NCI-H82 (cell line): ENCODE results near the gene PRRT3.
"Not testable (repeated sequence)": the region's sequence is repeated elsewhere in the genome, so short reads cannot be mapped to it uniquely, and the experiment has no call there.

Experiments used
- DNase-seq: peaks from one replicate; lab custom pipeline; 2025; lab: John Stamatoyannopoulos, UW

Gene PRRT3

DNA sequence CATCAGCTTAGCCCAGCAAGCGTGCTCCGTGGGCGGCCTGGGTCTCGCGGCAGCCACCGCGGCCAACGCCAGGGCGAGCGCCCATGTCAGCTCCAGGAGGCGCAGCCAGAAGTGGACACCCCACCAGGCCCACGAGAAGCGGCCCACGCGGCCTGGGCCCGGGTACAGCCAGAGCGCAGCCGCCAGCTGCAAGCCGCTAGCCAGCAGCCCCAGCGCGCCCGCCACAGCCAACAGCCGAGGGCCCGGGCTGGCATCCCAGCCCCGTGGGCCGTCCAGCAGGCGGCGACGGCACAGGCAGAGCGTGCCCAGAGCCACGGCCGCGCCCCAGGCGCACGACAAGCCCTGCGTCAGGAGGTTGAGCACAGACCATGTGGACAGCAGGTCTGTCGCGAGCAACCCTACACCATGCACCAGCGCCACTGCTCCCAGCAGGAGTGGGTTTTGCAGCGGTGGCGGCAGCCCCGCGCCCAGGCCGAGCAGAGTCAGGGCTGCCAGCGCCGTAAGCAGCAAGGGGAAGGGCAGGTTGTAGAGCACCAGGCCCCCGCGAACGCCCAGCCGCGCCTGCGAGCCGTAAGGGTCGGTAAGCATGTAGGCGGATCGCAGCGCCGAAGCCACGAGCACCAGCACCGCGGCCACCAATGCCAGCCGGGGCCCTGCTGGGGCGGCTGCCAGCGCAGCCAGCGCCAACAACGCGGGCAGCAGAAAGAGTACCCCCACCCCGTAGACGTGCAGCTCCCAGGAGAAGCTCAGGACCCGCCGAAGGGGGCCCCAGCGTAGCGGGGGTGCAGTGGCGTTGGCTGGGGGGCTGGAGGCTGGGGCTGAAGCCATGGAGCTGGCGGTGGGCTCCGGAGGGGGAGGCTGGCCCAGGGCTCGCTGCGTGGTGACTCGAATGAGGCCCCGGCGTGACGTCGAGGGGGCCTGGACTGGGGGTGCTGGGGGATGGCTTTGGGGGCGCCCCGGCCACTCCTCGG lies 4.9 kb downstream of the PRRT3 start:
- DNase-seq, result peak; percentile 85

DNA sequence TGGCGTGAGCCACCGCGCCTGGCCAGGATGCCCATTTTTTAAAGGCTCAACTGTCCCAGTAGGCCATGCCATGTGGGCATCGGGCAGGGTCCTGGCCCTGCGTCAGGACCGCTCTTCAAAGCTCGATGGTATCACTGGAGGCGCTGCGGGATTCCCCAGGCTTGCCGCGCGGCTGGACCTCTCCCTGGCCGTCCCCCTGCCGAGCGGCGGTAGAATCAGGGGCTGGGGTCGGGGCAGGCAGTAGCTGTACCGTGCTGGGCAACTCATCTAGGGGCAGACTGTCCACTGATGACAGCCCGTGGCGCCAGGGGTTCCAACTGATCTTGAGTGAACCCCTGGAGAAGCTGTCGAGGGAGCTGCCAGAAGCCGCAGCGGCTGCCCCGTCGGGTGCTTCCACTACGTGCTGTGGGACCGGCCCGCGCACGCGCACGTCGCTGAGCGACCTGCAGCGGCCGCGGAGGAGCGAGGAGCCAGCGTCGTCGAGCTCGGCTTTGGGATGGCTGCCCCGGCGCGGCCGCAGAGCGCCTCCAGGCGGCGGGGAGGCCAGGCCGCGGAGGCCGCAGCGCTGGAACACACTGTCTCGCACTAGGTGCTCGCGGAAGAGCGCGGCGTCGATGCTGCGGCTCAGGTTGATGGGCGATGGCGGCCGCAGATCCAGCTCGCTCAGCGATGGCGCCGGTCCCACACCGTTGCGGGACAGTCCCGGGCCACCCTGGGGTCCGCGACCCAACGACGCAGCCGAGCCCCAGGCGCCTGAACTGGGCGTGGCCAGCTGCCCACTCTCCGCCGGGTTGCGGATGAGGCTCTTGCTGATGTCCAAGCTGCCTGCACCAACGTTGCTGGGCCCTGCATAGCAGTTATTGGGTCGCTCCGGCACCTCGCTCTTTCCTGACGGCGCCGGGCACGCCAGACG lies 5.8 kb downstream of the PRRT3 start:
- peak; percentile 91 for DNase-seq

DNA sequence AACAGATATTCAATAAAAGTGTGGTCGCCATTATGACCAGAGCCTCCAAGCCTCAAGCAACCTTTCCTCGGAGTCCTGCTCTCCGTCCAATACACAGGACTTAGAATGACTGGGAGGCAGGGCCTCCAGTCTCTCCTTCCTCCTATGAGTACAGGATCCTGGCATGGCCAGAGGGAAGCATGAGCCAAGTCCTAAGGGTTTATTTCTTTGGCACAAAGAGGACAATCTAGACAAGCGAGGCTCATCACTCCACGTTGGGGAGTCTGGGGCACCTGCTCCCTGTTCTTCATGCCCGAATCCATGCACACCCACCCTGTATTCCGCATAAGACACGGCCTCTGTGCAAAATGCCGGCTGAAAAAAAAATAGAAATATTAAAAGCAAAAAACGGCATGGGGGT lies 6.8 kb downstream of the PRRT3 start:
- no peak for DNase-seq

DNA sequence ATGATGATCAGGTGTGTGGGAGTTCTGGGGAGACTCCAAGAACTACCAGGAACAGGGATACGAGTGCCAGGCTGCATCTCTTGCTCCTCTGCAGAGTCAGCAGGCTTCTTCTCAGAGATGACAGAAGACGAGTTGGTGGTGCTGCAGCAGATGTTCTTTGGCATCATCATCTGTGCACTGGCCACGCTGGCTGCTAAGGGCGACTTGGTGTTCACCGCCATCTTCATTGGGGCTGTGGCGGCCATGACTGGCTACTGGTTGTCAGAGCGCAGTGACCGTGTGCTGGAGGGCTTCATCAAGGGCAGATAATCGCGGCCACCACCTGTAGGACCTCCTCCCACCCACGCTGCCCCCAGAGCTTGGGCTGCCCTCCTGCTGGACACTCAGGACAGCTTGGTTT lies 7.9 kb downstream of the PRRT3 start:
- no peak for DNase-seq

DNA sequence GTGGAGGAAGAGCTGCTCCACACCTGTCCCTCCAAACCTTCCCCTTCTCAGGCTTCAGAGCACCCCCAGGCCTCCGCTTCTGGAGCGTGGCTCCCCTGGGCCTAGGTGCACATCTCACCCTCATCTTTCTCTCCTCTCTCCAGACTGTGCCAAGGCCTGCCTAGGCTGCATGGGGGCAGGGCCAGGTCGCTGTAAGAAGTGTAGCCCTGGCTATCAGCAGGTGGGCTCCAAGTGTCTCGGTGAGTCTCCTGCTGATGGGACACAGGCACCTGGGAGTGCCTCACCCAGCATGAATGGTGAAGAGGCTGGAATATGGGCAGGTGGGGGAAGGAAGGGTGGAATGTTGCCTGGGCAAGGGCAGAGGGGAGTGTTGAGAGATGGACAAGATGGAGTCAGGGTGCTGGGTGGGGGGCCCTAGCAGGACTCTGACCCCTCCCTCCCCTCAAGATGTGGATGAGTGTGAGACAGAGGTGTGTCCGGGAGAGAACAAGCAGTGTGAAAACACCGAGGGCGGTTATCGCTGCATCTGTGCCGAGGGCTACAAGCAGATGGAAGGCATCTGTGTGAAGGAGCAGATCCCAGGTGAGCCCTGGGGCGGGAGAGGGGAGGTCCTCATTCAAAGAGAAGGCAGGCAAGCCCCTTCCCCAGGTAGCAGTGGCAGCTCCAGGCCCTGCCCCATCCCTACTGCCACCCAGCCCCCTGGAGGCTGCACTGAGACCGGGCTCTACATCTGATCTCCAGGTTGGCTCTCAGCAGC lies 9.1 kb downstream of the PRRT3 start:
- no peak for DNase-seq

DNA sequence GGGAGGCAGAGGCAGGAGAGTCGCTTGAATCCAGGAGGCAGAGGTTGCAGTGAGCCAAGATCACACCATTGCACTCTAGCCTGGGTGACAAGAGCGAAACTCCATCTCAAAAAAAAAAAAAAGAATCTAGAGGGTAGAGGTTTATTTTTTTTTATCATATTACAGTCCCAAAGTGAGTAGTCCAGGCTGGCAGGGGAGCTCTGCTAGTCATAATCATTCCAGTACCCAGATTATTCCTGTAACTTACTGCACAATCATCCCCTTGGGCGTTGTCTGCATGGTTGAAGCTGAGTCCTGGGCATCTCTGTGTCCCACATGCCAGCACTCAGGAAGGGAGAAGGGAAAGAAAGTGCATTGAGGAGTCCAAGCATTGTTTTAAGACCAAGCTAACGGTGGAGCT lies 10.0 kb downstream of the PRRT3 start:
- no peak for DNase-seq

DNA sequence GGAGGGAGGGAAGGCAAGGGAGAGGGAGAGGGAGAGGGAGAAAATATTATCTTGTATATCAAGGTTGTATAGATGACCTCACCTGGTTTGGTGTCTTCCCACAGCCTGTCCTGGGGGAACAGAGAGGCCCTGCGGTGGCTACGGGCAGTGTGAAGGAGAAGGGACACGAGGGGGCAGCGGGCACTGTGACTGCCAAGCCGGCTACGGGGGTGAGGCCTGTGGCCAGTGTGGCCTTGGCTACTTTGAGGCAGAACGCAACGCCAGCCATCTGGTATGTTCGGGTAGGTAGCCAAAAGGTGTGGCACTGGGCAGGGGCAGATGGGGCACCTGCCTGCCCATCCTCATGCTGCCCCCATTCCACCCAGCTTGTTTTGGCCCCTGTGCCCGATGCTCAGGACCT lies 11.5 kb downstream of the PRRT3 start:
- no peak for DNase-seq

DNA sequence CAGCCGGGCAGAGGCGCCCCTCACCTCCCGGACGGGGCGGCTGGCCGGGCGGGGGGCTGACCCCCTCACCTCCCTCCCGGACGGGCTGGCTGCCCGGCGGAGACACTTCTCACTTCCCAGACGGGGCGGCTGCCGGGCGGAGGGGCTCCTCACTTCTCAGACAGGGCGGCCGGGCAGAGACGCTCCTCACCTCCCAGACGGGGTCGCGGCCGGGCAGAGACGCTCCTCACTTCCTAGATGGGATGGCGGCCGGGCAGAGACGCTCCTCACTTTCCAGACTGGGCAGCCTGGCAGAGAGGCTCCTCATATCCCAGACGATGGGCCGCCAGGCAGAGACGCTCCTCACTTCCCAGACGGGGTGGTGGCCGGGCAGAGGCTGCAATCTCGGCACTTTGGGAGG lies 12.3 kb downstream of the PRRT3 start:
- DNase-seq, result not testable (repeated sequence)

DNA sequence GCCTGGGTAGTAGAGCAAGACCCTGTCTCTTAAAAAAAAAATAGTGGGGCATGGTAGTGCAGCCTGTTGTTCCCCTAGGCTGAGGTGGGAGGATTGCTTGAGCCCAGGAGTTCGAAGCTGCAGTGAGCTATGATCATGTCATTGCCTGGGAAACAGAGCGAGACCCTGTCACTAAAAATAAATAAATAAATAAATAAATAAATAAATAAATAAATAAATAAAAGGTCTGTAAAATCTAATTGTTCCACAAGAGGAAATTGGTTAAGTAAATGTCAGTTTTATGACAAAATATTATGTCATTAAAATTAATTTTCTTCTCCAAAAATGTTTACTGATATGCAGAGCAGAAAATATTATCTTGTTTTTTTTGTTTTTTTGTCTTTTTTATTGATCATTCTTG lies 13.2 kb downstream of the PRRT3 start:
- no peak for DNase-seq

DNA sequence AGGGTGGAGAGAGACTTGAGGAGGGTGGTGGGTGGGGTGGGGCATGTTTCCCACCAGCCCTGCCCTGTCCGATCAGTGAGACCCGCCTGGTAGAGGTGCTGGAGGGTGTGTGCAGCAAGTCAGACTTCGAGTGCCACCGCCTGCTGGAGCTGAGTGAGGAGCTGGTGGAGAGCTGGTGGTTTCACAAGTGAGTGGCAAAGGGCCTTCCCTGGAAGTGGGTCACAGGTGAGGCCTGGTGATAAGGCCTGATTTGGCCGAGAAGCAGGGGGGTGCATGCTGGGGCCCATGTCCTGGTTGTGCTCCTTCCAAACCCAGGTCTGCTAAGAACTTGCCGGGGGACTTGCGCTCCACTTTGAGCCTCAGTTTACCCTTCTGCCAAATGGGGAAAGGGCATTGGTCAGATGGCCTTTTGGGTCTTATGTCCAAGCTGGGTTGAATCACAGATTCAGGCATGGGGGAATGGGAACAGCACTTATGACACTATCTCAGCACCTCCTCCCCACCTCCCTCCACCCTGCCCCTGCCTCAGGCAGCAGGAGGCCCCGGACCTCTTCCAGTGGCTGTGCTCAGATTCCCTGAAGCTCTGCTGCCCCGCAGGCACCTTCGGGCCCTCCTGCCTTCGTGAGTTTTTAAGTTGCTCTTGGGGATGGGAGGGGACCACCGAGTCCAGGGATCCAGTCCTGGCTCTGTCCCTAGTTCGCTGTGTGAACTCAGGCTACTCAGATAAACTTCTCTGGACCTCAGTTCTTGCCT lies 14.5 kb downstream of the PRRT3 start:
- no peak for DNase-seq

DNA sequence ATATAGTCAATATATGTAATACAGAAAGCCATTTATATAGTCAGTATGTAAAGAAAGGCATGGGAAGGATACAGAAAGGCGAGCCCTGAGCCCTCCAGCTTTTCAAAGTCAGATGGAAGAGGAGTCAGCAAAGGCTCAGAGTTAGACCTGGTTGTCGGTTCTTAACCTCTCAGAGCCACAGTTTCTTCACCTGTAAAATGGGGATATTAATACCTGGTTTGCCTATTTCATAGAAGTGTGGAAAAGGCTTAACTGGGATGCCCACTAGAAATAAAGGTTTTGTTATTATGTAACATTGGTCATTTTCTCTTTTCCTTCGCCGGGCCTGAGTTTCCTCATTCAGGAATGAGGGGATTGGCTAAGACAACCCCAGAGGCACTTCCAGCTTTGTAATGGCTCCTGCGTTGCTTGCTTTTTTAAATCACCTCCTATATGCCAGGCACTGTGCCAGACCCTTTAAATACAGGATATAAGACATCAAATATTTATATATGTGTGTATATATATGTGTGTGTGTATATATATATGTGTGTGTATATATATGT lies 16.2 kb downstream of the PRRT3 start:
- DNase-seq, result no peak

DNA sequence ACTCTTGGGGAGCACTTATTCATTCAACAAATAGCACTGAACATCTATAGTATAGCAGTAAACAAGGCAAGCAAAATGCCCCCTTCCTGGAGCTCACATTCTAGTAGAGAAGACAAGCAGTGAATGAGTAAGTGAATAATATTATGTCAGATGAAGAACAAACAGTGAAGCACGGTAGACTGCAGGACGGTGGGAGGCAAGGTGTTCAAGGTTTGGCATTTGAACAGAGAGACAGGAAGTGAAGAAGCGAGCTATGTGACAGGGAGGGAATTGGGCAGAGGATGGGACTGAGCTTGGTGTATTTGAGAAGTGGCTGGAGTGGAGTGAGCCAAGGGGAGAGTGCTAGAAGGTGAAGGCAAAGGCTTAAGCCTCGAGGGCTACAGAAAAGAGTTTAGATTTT lies 17.2 kb downstream of the PRRT3 start:
- DNase-seq, result no peak

DNA sequence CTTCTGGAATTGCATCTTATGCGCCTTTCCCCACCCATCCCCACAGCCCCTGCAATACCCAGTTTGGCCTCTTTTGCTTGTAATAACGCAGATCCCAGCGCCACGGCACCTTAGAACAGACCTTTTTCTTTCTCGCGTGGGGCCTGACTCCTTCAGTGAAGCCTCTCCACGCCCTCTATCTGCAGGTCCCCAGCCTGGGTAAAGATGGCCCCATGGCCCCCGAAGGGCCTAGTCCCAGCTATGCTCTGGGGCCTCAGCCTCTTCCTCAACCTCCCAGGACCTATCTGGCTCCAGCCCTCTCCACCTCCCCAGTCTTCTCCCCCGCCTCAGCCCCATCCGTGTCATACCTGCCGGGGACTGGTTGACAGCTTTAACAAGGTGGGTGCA lies 18.0 kb downstream of the PRRT3 start:
- DNase-seq, result no peak

DNA sequence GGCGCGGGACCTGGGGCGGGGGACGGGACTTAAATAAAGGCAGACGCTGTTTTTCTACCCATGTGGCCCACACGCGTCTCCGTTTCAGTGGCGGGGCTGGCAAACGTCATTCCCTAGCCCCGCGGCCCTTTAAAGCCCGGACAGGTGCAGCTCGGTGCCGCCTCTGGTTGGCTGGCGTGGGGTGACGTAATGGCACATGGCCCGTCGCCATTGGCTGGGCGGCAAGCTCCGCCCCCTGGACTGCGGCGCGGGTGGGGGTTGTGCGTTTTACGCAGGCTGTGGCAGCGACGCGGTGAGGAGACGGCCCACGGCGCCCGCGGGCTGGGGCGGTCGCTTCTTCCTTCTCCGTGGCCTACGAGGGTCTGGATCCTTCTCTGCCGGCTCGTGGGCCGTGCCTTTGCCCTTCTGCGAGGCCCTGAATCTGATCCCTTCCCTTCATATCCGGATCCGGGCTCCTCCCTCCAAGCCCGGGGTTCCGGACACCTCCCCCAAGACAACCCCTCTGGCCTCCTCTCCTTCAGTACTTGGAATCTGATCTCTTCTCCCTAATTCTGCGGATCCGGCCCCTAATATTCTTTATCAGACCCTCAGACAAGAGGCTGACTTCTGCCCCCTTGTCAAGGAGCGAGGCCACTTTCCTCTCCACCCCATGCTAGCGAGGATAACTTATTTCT lies 18.5 kb downstream of the PRRT3 start, which contains the start of gene CRELD1:
TSS of gene CRELD1 (plus strand) at position 274 of the 674 bp plus-strand sequence. CDS start 605 bp downstream, outside the sequence.
- peak; percentile 97 for DNase-seq

DNA sequence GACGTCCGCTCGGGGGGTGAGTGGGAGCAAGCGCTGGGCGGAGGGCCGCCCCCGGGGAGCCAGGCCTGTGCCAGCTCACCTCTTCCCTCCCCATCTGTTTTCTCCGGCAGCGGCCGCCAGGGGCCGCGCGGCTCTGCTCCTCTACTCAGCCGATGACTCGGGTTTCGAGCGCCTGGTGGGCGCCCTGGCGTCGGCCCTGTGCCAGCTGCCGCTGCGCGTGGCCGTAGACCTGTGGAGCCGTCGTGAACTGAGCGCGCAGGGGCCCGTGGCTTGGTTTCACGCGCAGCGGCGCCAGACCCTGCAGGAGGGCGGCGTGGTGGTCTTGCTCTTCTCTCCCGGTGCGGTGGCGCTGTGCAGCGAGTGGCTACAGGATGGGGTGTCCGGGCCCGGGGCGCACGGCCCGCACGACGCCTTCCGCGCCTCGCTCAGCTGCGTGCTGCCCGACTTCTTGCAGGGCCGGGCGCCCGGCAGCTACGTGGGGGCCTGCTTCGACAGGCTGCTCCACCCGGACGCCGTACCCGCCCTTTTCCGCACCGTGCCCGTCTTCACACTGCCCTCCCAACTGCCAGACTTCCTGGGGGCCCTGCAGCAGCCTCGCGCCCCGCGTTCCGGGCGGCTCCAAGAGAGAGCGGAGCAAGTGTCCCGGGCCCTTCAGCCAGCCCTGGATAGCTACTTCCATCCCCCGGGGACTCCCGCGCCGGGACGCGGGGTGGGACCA lies 19.2 kb downstream of the PRRT3 start:
- peak; percentile 85 for DNase-seq

DNA sequence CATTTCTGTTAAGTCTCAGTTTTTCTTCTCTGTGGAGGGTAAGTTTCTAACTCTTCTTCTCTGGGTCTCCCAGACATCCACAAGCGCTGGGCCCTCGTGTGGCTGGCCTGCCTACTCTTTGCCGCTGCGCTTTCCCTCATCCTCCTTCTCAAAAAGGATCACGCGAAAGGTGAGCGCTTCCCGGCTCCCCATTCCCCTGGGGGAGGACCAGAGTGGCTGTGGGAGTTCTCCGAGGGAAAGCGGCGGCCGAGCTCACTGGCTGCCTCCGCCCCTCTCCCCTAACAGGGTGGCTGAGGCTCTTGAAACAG lies 19.7 kb downstream of the PRRT3 start:
- no peak for DNase-seq

DNA sequence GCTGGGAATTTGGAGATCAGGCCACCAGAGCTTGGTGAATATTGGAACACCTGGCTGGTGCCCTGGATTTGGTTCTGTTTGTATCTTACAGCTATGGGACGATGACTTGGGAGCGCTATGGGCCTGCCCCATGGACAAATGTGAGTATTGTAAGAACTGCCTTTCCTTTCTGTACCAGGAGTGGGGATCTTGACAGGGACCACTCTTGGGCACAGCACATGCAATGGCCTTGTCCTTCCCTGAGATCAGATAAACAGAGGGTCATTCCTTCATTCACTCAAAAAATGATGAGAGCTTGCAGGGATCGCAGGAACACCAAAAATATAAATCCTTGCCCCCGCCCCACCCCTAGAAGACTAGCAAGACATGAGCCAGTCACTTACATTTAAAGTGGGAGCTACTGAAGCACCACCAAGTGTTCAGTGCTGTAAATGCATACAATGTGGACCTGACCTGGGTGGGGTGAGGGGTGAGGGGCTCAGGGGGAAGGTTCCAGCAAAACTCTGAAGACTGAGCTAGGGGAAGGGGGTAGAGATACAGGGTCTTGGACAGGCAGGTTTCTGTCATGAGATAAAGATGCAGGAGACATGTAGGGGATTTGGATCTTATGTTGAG lies 21.3 kb downstream of the PRRT3 start:
- peak; percentile 18 for DNase-seq

DNA sequence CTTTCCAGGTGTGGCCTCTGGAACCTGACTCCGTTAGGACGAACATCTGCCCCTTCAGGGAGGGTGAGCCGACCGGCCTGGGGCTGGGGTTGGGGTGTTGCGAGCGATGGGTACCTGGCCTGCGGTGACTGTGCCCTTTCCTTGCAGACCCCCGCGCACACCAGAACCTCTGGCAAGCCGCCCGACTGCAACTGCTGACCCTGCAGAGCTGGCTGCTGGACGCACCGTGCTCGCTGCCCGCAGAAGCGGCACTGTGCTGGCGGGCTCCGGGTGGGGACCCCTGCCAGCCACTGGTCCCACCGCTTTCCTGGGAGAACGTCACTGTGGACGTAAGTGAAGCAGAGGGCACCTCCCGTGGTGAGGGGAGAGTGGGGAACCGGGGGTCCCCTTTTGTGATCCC lies 24.1 kb downstream of the PRRT3 start:
- no peak for DNase-seq

DNA sequence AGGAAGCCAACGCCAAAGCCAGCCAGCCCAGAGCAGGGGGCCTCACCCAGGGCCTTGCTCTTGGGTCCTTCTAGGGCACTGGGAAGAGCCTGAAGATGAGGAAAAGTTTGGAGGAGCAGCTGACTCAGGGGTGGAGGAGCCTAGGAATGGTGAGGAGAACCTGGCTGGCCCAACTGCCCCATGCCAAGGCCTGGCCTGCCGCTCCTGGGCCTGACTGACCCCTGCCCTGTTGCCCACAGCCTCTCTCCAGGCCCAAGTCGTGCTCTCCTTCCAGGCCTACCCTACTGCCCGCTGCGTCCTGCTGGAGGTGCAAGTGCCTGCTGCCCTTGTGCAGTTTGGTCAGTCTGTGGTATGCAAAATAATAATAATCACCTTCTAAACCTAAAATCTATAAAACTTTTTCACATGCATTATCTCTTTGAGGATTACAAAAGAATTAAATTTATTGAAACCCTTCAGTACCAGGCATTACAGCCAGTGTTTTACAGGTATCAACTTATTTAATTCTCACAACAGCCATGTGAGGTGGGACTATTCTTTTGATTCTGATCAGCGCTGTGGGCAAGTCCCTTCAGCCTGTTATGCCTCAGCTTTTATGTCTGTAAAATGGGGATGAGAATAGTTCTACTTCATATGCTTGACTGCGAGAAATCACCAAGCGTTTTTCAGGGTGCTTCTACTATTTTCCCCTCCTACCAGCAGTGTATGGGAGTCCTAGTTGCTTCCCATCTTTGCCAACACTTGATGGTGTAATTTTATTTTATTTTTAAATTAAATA lies 33.8 kb downstream of the PRRT3 start:
- DNase-seq, result no peak
